HepG2 (cell line): ENCODE results near the gene CD151. TPM values are rescaled to one million over a fixed set of nuclear protein-coding genes. Genes with fewer than 3 reads are reported as not detected.

Source experiments
- ARID3A ChIP-seq: IDR thresholded peaks from 2 replicates; pipeline ENCODE4 v1.6.1; 2012; ENCODE audit warnings: low read depth, low read length, improper control_type of control experiment
- CENPT ChIP-seq: sonication (generic); formaldehyde crosslinking; IDR thresholded peaks from 2 replicates; pipeline ENCODE4 v1.8.0; 2022; ENCODE audit warnings: low read depth, mild to moderate bottlenecking, moderate library complexity, missing genetic modification reagents
- ELF4 ChIP-seq: sonication (generic); formaldehyde crosslinking; IDR thresholded peaks from 2 replicates; pipeline ENCODE4 v1.5.0; 2020; ENCODE audit warnings: missing genetic modification reagents, mild to moderate bottlenecking, moderate library complexity, borderline replicate concordance
- ETV5 ChIP-seq: IDR thresholded peaks from 2 replicates; pipeline ENCODE4 v1.6.1; 2018; ENCODE audit warnings: missing biosample characterization, missing genetic modification reagents, inconsistent platforms, borderline replicate concordance
- GATAD1 ChIP-seq: IDR thresholded peaks from 2 replicates; pipeline ENCODE4 v1.6.1; 2016; ENCODE audit warnings: missing genetic modification reagents, missing compliant biosample characterization
- HBP1 ChIP-seq: IDR thresholded peaks from 2 replicates; pipeline ENCODE4 v1.6.1; 2016; ENCODE audit warnings: low read depth, control low read depth
- HIC2 ChIP-seq: sonication (generic); formaldehyde crosslinking; IDR thresholded peaks from 2 replicates; pipeline ENCODE4 v1.9.0; 2022; ENCODE audit warnings: low read depth, missing genetic modification reagents
- HOXA5 ChIP-seq: sonication (generic); formaldehyde crosslinking; IDR thresholded peaks from 2 replicates; pipeline ENCODE4 v1.4.0; 2020; ENCODE audit warnings: missing genetic modification reagents
- JUND ChIP-seq: sonication (generic); formaldehyde crosslinking; IDR thresholded peaks from 2 replicates; pipeline ENCODE4 v1.8.0; 2022; ENCODE audit warnings: mild to moderate bottlenecking, missing genetic modification reagents
- KDM6A ChIP-seq: IDR thresholded peaks from 2 replicates; pipeline ENCODE4 v1.6.1; 2016; ENCODE audit warnings: low read depth
- KLF15 ChIP-seq: sonication (generic); formaldehyde crosslinking; IDR thresholded peaks from 2 replicates; pipeline ENCODE4 v1.8.1; 2023; ENCODE audit warnings: borderline replicate concordance, mild to moderate bottlenecking, inconsistent platforms, missing genetic modification reagents, mixed read lengths
- KLF6 ChIP-seq: IDR thresholded peaks from 2 replicates; pipeline ENCODE4 v1.8.0; 2016; ENCODE audit warnings: missing biosample characterization, missing genetic modification reagents
- KMT2B ChIP-seq: IDR thresholded peaks from 2 replicates; pipeline ENCODE4 v1.6.1; 2016; ENCODE audit warnings: missing genetic modification reagents, missing compliant biosample characterization
- NCOA1 ChIP-seq: sonication (generic); formaldehyde crosslinking; IDR thresholded peaks from 2 replicates; pipeline ENCODE4 v1.9.0; 2021; ENCODE audit warnings: missing genetic modification reagents
- ONECUT2 ChIP-seq: sonication (generic); formaldehyde crosslinking; IDR thresholded peaks from 2 replicates; pipeline ENCODE4 v1.4.0; 2020; ENCODE audit warnings: missing genetic modification reagents
- PBX2 ChIP-seq: IDR thresholded peaks from 2 replicates; pipeline ENCODE4 v1.6.1; 2016; ENCODE audit warnings: control low read depth
- RNF2 ChIP-seq: fragments of 450-650 bp; conservative IDR thresholded peaks from 2 replicates; pipeline ENCODE4 v1.6.1; 2016; ENCODE audit warnings: low read depth
- SIN3B ChIP-seq: fragments of 150-350 bp; IDR thresholded peaks from 2 replicates; pipeline ENCODE4 v1.6.1; 2014; ENCODE audit warnings: low read length
- SOX5 ChIP-seq: IDR thresholded peaks from 2 replicates; pipeline ENCODE4 v1.6.1; 2016; ENCODE audit warnings: borderline replicate concordance
- THAP7 ChIP-seq: sonication (generic); formaldehyde crosslinking; IDR thresholded peaks from 2 replicates; pipeline ENCODE4 v1.8.1; 2023; ENCODE audit warnings: mild to moderate bottlenecking, missing genetic modification reagents
- TP53 ChIP-seq: sonication (generic); formaldehyde crosslinking; conservative IDR thresholded peaks from 2 replicates; pipeline ENCODE4 v1.4.0; 2020; ENCODE audit warnings: missing genetic modification reagents
- ZBTB38 ChIP-seq: sonication (generic); formaldehyde crosslinking; IDR thresholded peaks from 2 replicates; pipeline ENCODE4 v1.5.1; 2020; ENCODE audit warnings: mild to moderate bottlenecking, missing genetic modification reagents
- ZNF572 ChIP-seq: sonication (generic); formaldehyde crosslinking; IDR thresholded peaks from 2 replicates; pipeline ENCODE4 v1.5.1; 2020; ENCODE audit warnings: mild to moderate bottlenecking, missing genetic modification reagents
- ZNF746 ChIP-seq: sonication (generic); formaldehyde crosslinking; IDR thresholded peaks from 2 replicates; pipeline ENCODE4 v1.8.0; 2022; ENCODE audit warnings: mild to moderate bottlenecking, missing genetic modification reagents
- ZNF839 ChIP-seq: sonication (generic); formaldehyde crosslinking; IDR thresholded peaks from 2 replicates; pipeline ENCODE4 v1.4.0; 2020; ENCODE audit warnings: missing genetic modification reagents, mild to moderate bottlenecking, borderline replicate concordance
- polyA plus RNA-seq, 8 experiments: library from polyadenylated mRNA; depleted of rRNA in 3 of 8; stranded (reverse) in 7 of 8; unstranded in 1 of 8; fragments of >200 nt; fragmentation: Illumina TruSeq in 4 of 8; extraction: Trizol in 4 of 8; gene quantifications; 2 replicates each; pipeline versions ENCODE4 v1.2.1 to v1.2.3, GENCODE V29; 2011 to 2016; ENCODE audit warnings: low read depth in 4 of 8, missing spikeins in 1 of 8, mixed read lengths in 1 of 8; ENCODE audit not compliant: insufficient read depth in 1 of 8
- total RNA-seq, 5 experiments: library from RNA; depleted of rRNA; stranded (reverse); fragments of >200 nt; fragmentation: Illumina TruSeq; extraction: Trizol; gene quantifications; 2 replicates each; pipeline ENCODE4 v1.2.3, GENCODE V29; 2016; ENCODE audit warnings: low read depth in 1 of 5

CD151 gene
- total and polyA plus RNA-seq, 2 of the 13 experiments (the other 11 are each of a cell fraction or from before 2014, with no cell fraction given): 125 to 197 TPM

- TF ChIP-seq HIC2 (CRISPR knock-in tag) (no peak), ONECUT2 (CRISPR knock-in tag) (no peak), KLF6 (no peak; the same call in 1 of the 2 replicates), ZNF572 (CRISPR knock-in tag) (0 out of 2 replicates have a peak, but pooled peaks have one; percentile 80), JUND (CRISPR knock-in tag) (no peak), KDM6A (CRISPR knock-in tag) (0 out of 2 replicates have a peak, but pooled peaks have one; percentile 18), ETV5 (peak; percentile 91), TP53 (CRISPR knock-in tag) (no peak), KLF15 (CRISPR knock-in tag) (no peak), ZNF746 (peak; percentile 98), SOX5 (no peak), GATAD1 (CRISPR knock-in tag) (peak; percentile 68; the same call in 1 of the 2 replicates), ZBTB38 (CRISPR knock-in tag) (no peak; the same call in 1 of the 2 replicates), THAP7 (CRISPR knock-in tag) (peak; percentile 53; the same call in 1 of the 2 replicates), HBP1 (CRISPR knock-in tag) (peak; percentile 59; the same call in 1 of the 2 replicates), KMT2B (CRISPR knock-in tag) (peak; percentile 54), ZNF839 (no peak), ARID3A (no peak), ELF4 (CRISPR knock-in tag) (no peak), HOXA5 (CRISPR knock-in tag) (no peak), PBX2 (CRISPR knock-in tag) (no peak), SIN3B (no peak), CENPT (CRISPR knock-in tag) (no peak), NCOA1 (CRISPR knock-in tag) (no peak), RNF2 (0 out of 2 replicates have a peak, but pooled peaks have one; percentile 49)
Measured at GRCh38 chr11:827146-827896, 5.4 kb upstream of the CD151 start (continued).
